Measurements from ENCODE around the gene SLC22A4.

Gene SLC22A4

GRCh38 chr5:132267166-132267739 lies 26.9 kb upstream of the SLC22A4 start:
- no peak for TF ChIP-seq CTCF (IDR thresholded peaks at IDR 0.05; ENCODE audit: insufficient read depth, missing control alignments)
- DNase-seq (ENCODE audit: insufficient read length, low spot score) (no peak), FAIRE-seq (no peak)

GRCh38 chr5:132267931-132268768 lies 26.0 kb upstream of the SLC22A4 start:
- TF ChIP-seq CTCF (IDR thresholded peaks at IDR 0.05; ENCODE audit: insufficient read depth, missing control alignments), result no peak
- no peak for DNase-seq (ENCODE audit: insufficient read length, low spot score)
- no peak for FAIRE-seq

- FAIRE-seq (no peak), DNase-seq (ENCODE audit: insufficient read length, low spot score) (no peak)
- TF ChIP-seq CTCF (IDR thresholded peaks at IDR 0.05; ENCODE audit: insufficient read depth, missing control alignments), result no peak
Observed at GRCh38 chr5:132268769-132269551, 25.2 kb upstream of the SLC22A4 start.

GRCh38 chr5:132269635-132270334 lies 24.4 kb upstream of the SLC22A4 start:
- no peak for FAIRE-seq
- no peak for TF ChIP-seq CTCF (IDR thresholded peaks at IDR 0.05; ENCODE audit: insufficient read depth, missing control alignments)

GRCh38 chr5:132270335-132270665 lies 23.9 kb upstream of the SLC22A4 start:
- DNase-seq (ENCODE audit: insufficient read length, low spot score) (no peak), FAIRE-seq (no peak)
- TF ChIP-seq CTCF (IDR thresholded peaks at IDR 0.05; ENCODE audit: insufficient read depth, missing control alignments), result no peak

More at GRCh38 chr5:132269635-132270334, 24.4 kb upstream of the SLC22A4 start:
- no peak for DNase-seq (ENCODE audit: insufficient read length, low spot score)

GRCh38 chr5:132270706-132271105 lies 23.5 kb upstream of the SLC22A4 start:
- TF ChIP-seq CTCF (IDR thresholded peaks at IDR 0.05; ENCODE audit: insufficient read depth, missing control alignments), result no peak
- FAIRE-seq, result no peak
- DNase-seq (ENCODE audit: insufficient read length, low spot score), result no peak

Measured in D721Med (cell line).